ENCODE measurements around the gene TRAF1.

DNA sequence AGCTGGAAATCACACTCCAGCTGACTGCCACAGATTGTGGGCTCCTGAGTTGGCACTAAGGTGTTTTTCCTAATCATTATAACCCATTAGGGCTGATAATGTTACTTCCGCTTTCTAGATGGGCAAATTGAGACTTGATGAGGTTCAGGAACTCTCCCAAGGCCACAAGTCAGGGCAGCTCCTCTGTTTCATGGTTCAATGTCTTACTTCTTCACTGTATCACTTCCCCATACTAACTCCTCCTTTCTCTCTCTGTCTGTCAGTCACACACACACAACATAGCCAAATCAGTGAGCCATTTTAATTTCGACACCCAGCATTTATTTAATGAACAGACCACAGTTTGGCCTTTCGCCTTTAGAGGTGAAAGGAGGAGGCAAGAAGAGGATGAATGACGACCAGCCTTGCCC lies 17.8 kb upstream of the TRAF1 start:
- TF ChIP-seq, protein P1, sequence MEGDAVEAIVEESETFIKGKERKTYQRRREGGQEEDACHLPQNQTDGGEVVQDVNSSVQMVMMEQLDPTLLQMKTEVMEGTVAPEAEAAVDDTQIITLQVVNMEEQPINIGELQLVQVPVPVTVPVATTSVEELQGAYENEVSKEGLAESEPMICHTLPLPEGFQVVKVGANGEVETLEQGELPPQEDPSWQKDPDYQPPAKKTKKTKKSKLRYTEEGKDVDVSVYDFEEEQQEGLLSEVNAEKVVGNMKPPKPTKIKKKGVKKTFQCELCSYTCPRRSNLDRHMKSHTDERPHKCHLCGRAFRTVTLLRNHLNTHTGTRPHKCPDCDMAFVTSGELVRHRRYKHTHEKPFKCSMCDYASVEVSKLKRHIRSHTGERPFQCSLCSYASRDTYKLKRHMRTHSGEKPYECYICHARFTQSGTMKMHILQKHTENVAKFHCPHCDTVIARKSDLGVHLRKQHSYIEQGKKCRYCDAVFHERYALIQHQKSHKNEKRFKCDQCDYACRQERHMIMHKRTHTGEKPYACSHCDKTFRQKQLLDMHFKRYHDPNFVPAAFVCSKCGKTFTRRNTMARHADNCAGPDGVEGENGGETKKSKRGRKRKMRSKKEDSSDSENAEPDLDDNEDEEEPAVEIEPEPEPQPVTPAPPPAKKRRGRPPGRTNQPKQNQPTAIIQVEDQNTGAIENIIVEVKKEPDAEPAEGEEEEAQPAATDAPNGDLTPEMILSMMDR (IDR thresholded peaks at IDR 0.05; ENCODE audit: low read depth, low read length): no peak
- TF ChIP-seq EZH2phosphoT487 (IDR thresholded peaks at IDR 0.05; ENCODE audit: low read depth): no peak
